Fibroblast of lung (primary cell): ENCODE measurements around the gene IFNA8. TPM values are rescaled to one million over a fixed set of nuclear protein-coding genes. Genes with fewer than 3 reads are reported as not detected.
"Not testable (repeated sequence)": the region's sequence is repeated elsewhere in the genome, so short reads cannot be mapped to it uniquely, and the experiment has no call there.

ENCODE experiments used
- DNase-seq, 2 donors: peaks; one replicate each; pipeline versions ENCODE4 v3.0.0 to v3.0.0-alpha.2; 2010; ENCODE audit warnings: low read depth in 2 of 2
- H2AFZ ChIP-seq: 2 replicates; pipeline ENCODE4 v1.5.1; 2012; ENCODE audit warnings: low read length, control low read depth, inconsistent platforms
- H3K27ac ChIP-seq: 2 replicates; pipeline ENCODE4 v1.5.1; 2011; ENCODE audit warnings: low read length, control low read depth; ENCODE audit not compliant: insufficient read depth
- H3K27me3 ChIP-seq: 2 replicates; pipeline ENCODE4 v1.5.1; 2011; ENCODE audit warnings: mild to moderate bottlenecking, low read length; ENCODE audit not compliant: control insufficient read depth, insufficient read depth
- H3K36me3 ChIP-seq: 2 replicates; pipeline ENCODE4 v1.5.1; 2011; ENCODE audit warnings: low read length; ENCODE audit not compliant: control insufficient read depth, insufficient read depth
- H3K4me1 ChIP-seq: 2 replicates; pipeline ENCODE4 v1.5.1; 2011; ENCODE audit warnings: low read length; ENCODE audit not compliant: control insufficient read depth, insufficient read depth; ENCODE audit errors: extremely low read depth
- H3K4me2 ChIP-seq: 2 replicates; pipeline ENCODE4 v1.5.1; 2011; ENCODE audit warnings: low read length, control low read depth; ENCODE audit not compliant: insufficient read depth; ENCODE audit errors: extremely low read depth
- H3K4me3 ChIP-seq, 4 experiments: fragments of 200-600 bp in 1 of 4; sonication (generic) in 1 of 4; replicated peaks in 1 of 4; 2 replicates each; pipeline ENCODE4 v1.5.1; 2011 to 2016; ENCODE audit warnings: low read length in 4 of 4, low read depth in 3 of 4, mild to moderate bottlenecking in 3 of 4, control low read depth in 2 of 4, inconsistent platforms in 1 of 4, mixed read lengths in 1 of 4; ENCODE audit not compliant: insufficient read depth in 1 of 4; ENCODE audit errors: control extremely low read depth in 1 of 4
- H3K79me2 ChIP-seq: 2 replicates; pipeline ENCODE4 v1.5.1; 2012; ENCODE audit warnings: mild to moderate bottlenecking, low read length, inconsistent platforms; ENCODE audit not compliant: control insufficient read depth, insufficient read depth
- H3K9ac ChIP-seq: 2 replicates; pipeline ENCODE4 v1.5.1; 2011; ENCODE audit warnings: mild to moderate bottlenecking, low read length, control low read depth; ENCODE audit not compliant: insufficient read depth
- H3K9me3 ChIP-seq: 2 replicates; pipeline ENCODE4 v1.5.1; 2012; ENCODE audit warnings: low read depth, low read length; ENCODE audit not compliant: control insufficient read depth, insufficient read depth
- H4K20me1 ChIP-seq: 2 replicates; pipeline ENCODE4 v1.5.1; 2011; ENCODE audit warnings: low read length; ENCODE audit not compliant: control insufficient read depth, insufficient read depth; ENCODE audit errors: extremely low read depth
- CTCF ChIP-seq, 2 donors: IDR thresholded peaks in 1 of 2; conservative IDR thresholded peaks in 1 of 2; 1 replicate in 1 of 2; 2 replicates in 1 of 2; pipeline ENCODE4 v1.5.1; 2011 to 2012; ENCODE audit warnings: low read length in 2 of 2, control low read depth in 1 of 2, inconsistent platforms in 1 of 2, low read depth in 1 of 2, mild to moderate bottlenecking in 1 of 2
- EZH2 ChIP-seq: IDR thresholded peaks from 2 replicates; pipeline ENCODE4 v1.5.1; 2012; ENCODE audit warnings: low read length, control low read depth, mild to moderate bottlenecking; ENCODE audit errors: missing control alignments
- polyA minus RNA-seq: library from RNA; depleted of rRNA, polyadenylated mRNA; stranded (reverse); fragments of >200 nt; gene quantifications from 2 replicates; pipeline ENCODE4 v1.2.3, GENCODE V29; 2011; ENCODE audit warnings: low replicate concordance
- polyA plus RNA-seq, 2 donors: library from polyadenylated mRNA; depleted of rRNA in 1 of 2; stranded (reverse) in 1 of 2; unstranded in 1 of 2; fragments of >200 nt; gene quantifications; 2 replicates each; pipeline ENCODE4 v1.2.1, GENCODE V29; 2011 to 2012; ENCODE audit warnings: missing spikeins in 1 of 2
- total RNA-seq: library from RNA; depleted of rRNA; stranded (reverse); fragments of >200 nt; gene quantifications from 2 replicates; pipeline ENCODE4 v1.2.1, GENCODE V29; 2014

IFNA8 gene
- total RNA-seq (not detected in 2 replicates), polyA plus RNA-seq (not detected in 2 replicates), polyA minus RNA-seq (not detected in 2 replicates)
- not detected in 2 replicates for polyA plus RNA-seq (2012)

- DNase-seq = no peak
- TF ChIP-seq CTCF (conservative IDR thresholded peaks at IDR 0.05 in 1 of 2, IDR thresholded peaks at IDR 0.05 in 1 of 2; ENCODE audit: low read depth in 1 of 2, low read length in 2 of 2) (no peak), EZH2 (no peak)
- Histone ChIP-seq H3K9ac (no peak within 1 kb of the TSS), H3K4me2 (no peak within 1 kb of the TSS), H3K4me3 (no peak within 1 kb of the TSS), H3K9me3 (no peaks in the 10 kb centered on the region), H2AFZ (no peak within 1 kb of the TSS), H3K27ac (no peak within 1 kb of the TSS), H3K4me1 (no peaks in the 10 kb centered on the region), H4K20me1 (no peaks in the 10 kb centered on the region), H3K27me3 (peaks cover 3% of the 10 kb centered on the region), H3K79me2 (no peaks in the 10 kb centered on the region), H3K36me3 (no peaks in the 10 kb centered on the region)
These were observed at the start of gene IFNA8 for GRCh38 chr9:21408817-21409216. TSS of gene IFNA8 (plus strand) at chr9:21409117. CDS start at chr9:21409177, 60 bp downstream.

- Histone ChIP-seq H3K79me2 (no peaks in the 10 kb centered on the region), H4K20me1 (no peaks in the 10 kb centered on the region), H3K9me3 (no peaks in the 10 kb centered on the region), H3K27me3 (peaks cover 4% of the 10 kb centered on the region), H2AFZ (no peak overlapping the region), H3K4me2 (no peak overlapping the region), H3K27ac (no peak overlapping the region), H3K9ac (no peak overlapping the region), H3K4me1 (no peaks in the 10 kb centered on the region), H3K4me3 (no peak overlapping the region), H3K36me3 (no peaks in the 10 kb centered on the region)
- no peak for DNase-seq
- TF ChIP-seq EZH2 = no peak
- TF ChIP-seq CTCF (conservative IDR thresholded peaks at IDR 0.05 in 1 of 2, IDR thresholded peaks at IDR 0.05 in 1 of 2; ENCODE audit: low read depth in 1 of 2, low read length in 2 of 2) = no peak
These were observed 46.6 kb upstream of the IFNA8 start for GRCh38 chr9:21362287-21362686.

- not testable (repeated sequence) for H3K4me3 ChIP-seq, H3K27me3 ChIP-seq, H4K20me1 ChIP-seq, DNase-seq, H2AFZ ChIP-seq, H3K4me1 ChIP-seq, H3K9me3 ChIP-seq, H3K79me2 ChIP-seq, H3K4me2 ChIP-seq, H3K9ac ChIP-seq, H3K36me3 ChIP-seq, H3K27ac ChIP-seq
These were observed 41.7 kb upstream of the IFNA8 start for GRCh38 chr9:21367169-21367568.
